A549 (cell line): Measurements from ENCODE around the gene CANT1. TPM values are rescaled to one million over a fixed set of nuclear protein-coding genes. Genes with fewer than 3 reads are reported as not detected.

ENCODE experiments used
- ATAC-seq, 2 experiments: fragments of 200-7000 bp in 1 of 2; fragments of >200 bp in 1 of 2; cut with Nextera tagmentation in 1 of 2; cut with Tn5 transposase in 1 of 2; 3 replicates each; pipeline versions ENCODE4 v1.8.0 to v1.9.1; 2018 to 2020; ENCODE audit warnings: mild to moderate bottlenecking in 1 of 2, moderate library complexity in 1 of 2
- CTCF ChIA-PET: fragments of 300-600 bp; sonication (Branson Sonifier 250); formaldehyde crosslinking; extraction: SDS; loops from one replicate; lab custom pipeline; 2021; ENCODE audit warnings: antibody characterized with exemption, inconsistent platforms; lab: Yijun Ruan, JAX
- POLR2A ChIA-PET: fragments of 350-600 bp; formaldehyde crosslinking; extraction: SDS; loops from one replicate; lab custom pipeline; 2021; ENCODE audit warnings: antibody characterized with exemption, inconsistent platforms; lab: Yijun Ruan, JAX
- DNase-seq, 2 experiments: peaks; one replicate each; pipeline versions ENCODE4 v3.0.0 to v3.0.0-alpha.2; 2011 to 2016; ENCODE audit warnings: low read depth in 1 of 2, low spot score in 1 of 2
- FAIRE-seq: peaks from 2 replicates; lab custom pipeline; 2011; peaks lifted over from hg19 to GRCh38; lab: Jason Lieb, UNC
- H3K27ac ChIP-seq, 2 experiments: fragments of >200 bp; sonication (Bioruptor Twin); formaldehyde crosslinking; 3 replicates each; pipeline ENCODE4 v1.5.1; 2016 to 2017
- H3K4me1 ChIP-seq: fragments of >200 bp; sonication (Bioruptor Twin); formaldehyde crosslinking; 3 replicates; pipeline ENCODE4 v1.6.1; 2016
- H3K4me2 ChIP-seq: fragments of >200 bp; sonication (Bioruptor Twin); formaldehyde crosslinking; 3 replicates; pipeline ENCODE4 v1.6.1; 2016
- H3K4me3 ChIP-seq: fragments of >200 bp; sonication (Bioruptor Twin); formaldehyde crosslinking; 3 replicates; pipeline ENCODE4 v1.5.1; 2016
- H3K9me3 ChIP-seq: fragments of >200 bp; sonication (Bioruptor Twin); formaldehyde crosslinking; 3 replicates; pipeline ENCODE4 v1.6.1; 2016
- CEBPB ChIP-seq, 2 experiments: fragments of >200 bp in 1 of 2; sonication (Bioruptor Twin) in 1 of 2; formaldehyde crosslinking in 1 of 2; IDR thresholded peaks; 2 replicates each; pipeline ENCODE4 v1.6.1; 2012 to 2016
- CHD2 ChIP-seq: fragments of 150-350 bp; IDR thresholded peaks from 2 replicates; pipeline ENCODE4 v1.6.1; 2014; ENCODE audit warnings: low read length; ENCODE audit not compliant: partially characterized antibody
- CHD4 ChIP-seq: fragments of 200-600 bp; sonication (generic); IDR thresholded peaks from 2 replicates; pipeline ENCODE4 v1.6.1; 2016; ENCODE audit warnings: antibody characterized with exemption, mild to moderate bottlenecking, borderline replicate concordance
- E2F6 ChIP-seq: IDR thresholded peaks from 2 replicates; pipeline ENCODE4 v1.6.1; 2012; ENCODE audit warnings: low read depth, borderline replicate concordance
- EHMT2 ChIP-seq: fragments of 200-600 bp; sonication (generic); IDR thresholded peaks from 2 replicates; pipeline ENCODE4 v1.6.1; 2016; ENCODE audit warnings: antibody characterized with exemption, low read depth, mild to moderate bottlenecking, moderate library complexity
- ELK1 ChIP-seq: fragments of 150-350 bp; IDR thresholded peaks from 2 replicates; pipeline ENCODE4 v1.6.1; 2014; ENCODE audit warnings: low read depth, mild to moderate bottlenecking, low read length
- FOSL2 ChIP-seq, 2 experiments: fragments of 450-650 bp in 1 of 2; fragments of >200 bp in 1 of 2; sonication (Bioruptor Twin) in 1 of 2; formaldehyde crosslinking; IDR thresholded peaks; 2 replicates each; pipeline versions ENCODE4 v1.5.0 to v1.6.1; 2016 to 2020; ENCODE audit warnings: mild to moderate bottlenecking in 1 of 2, moderate library complexity in 1 of 2
- HES2 ChIP-seq: fragments of >200 bp; sonication (Bioruptor Twin); formaldehyde crosslinking; IDR thresholded peaks from 2 replicates; pipeline ENCODE4 v1.6.1; 2016
- HEYL ChIP-seq: fragments of 250-450 bp; sonication (Bioruptor Pico); IDR thresholded peaks from 2 replicates; pipeline ENCODE4 v1.8.0; 2021; ENCODE audit warnings: mild to moderate bottlenecking, moderate library complexity
- JUN ChIP-seq, 2 experiments: fragments of >200 bp; sonication (Bioruptor Twin); formaldehyde crosslinking; IDR thresholded peaks; 2 replicates in 1 of 2; 3 replicates in 1 of 2; pipeline ENCODE4 v1.6.1; 2016 to 2017
- JUNB ChIP-seq: fragments of >200 bp; sonication (Bioruptor Twin); formaldehyde crosslinking; IDR thresholded peaks from 2 replicates; pipeline ENCODE4 v1.6.1; 2016
- KDM5A ChIP-seq: fragments of 200-600 bp; sonication (generic); IDR thresholded peaks from 2 replicates; pipeline ENCODE4 v1.6.1; 2016; ENCODE audit warnings: antibody characterized with exemption, mild to moderate bottlenecking
- MAFK ChIP-seq: fragments of 450-650 bp; IDR thresholded peaks from 2 replicates; pipeline ENCODE4 v1.6.1; 2014; ENCODE audit not compliant: partially characterized antibody
- MAZ ChIP-seq: fragments of 150-350 bp; IDR thresholded peaks from 2 replicates; pipeline ENCODE4 v1.6.1; 2014; ENCODE audit warnings: antibody characterized with exemption, low read depth, low read length, borderline replicate concordance
- PHF8 ChIP-seq: fragments of 200-600 bp; sonication (generic); IDR thresholded peaks from 2 replicates; pipeline ENCODE4 v1.6.1; 2016; ENCODE audit warnings: low read depth, mild to moderate bottlenecking, antibody characterized with exemption, moderate library complexity, borderline replicate concordance
- POLR2AphosphoS2 ChIP-seq: conservative IDR thresholded peaks from 2 replicates; pipeline ENCODE4 v1.6.1; 2012; ENCODE audit warnings: low read length, improper control_type of control experiment, inconsistent platforms
- RARB ChIP-seq: fragments of 250-450 bp; sonication (Bioruptor Pico); IDR thresholded peaks from 2 replicates; pipeline ENCODE4 v1.8.0; 2021; ENCODE audit warnings: mild to moderate bottlenecking, moderate library complexity
- RFX5 ChIP-seq: fragments of 450-650 bp; IDR thresholded peaks from 2 replicates; pipeline ENCODE4 v1.7.1; 2014; ENCODE audit warnings: antibody characterized with exemption, mild to moderate bottlenecking, moderate library complexity
- SREBF2 ChIP-seq: fragments of 450-650 bp; IDR thresholded peaks from 2 replicates; pipeline ENCODE4 v1.6.1; 2014; ENCODE audit warnings: mild to moderate bottlenecking, moderate library complexity
- TFCP2L1 ChIP-seq: fragments of 250-450 bp; sonication (Bioruptor Pico); IDR thresholded peaks from 2 replicates; pipeline ENCODE4 v1.5.0; 2021; ENCODE audit warnings: mild to moderate bottlenecking
- WGBS: methylation state at CpG from one replicate; pipeline ENCODE4 v1.1.6; 2017; ENCODE audit errors: missing lambda C conversion rate; 5-methylcytosine and 5-hydroxymethylcytosine counted together
- polyA plus RNA-seq, 4 experiments: library from polyadenylated mRNA; depleted of rRNA in 3 of 4; stranded (reverse); fragments of >200 nt; fragmentation: RNase III in 1 of 4; extraction: RNeasy Plus Mini Kit Qiagen cat#74134 plus additional on column Dnase treatment in 1 of 4; gene quantifications; 2 replicates in 3 of 4; 3 replicates in 1 of 4; pipeline ENCODE4 v1.2.3, GENCODE V29; 2011 to 2017

The CANT1 gene
- polyA plus RNA-seq, 2 of the 4 experiments (the other 2 are of a cell fraction): 65.5 to 67.6 TPM

- ChIA-PET CTCF (interaction anchor here (1.7 to 2.1 kb wide), 2 partner anchors 10 to 14 kb away, joined by 4 to 5 read pairs; no protein-coding TSS in a partner anchor), POLR2A (no interaction called here)
- Histone ChIP-seq H3K4me1 (peaks cover 6% of the 10 kb centered on the region; the same call in 2 of the 3 replicates), H3K9me3 (no peaks in the 10 kb centered on the region), H3K27ac (no peak overlapping the region), H3K4me2 (no peak overlapping the region), H3K4me3 (no peak overlapping the region)
- FAIRE-seq: no peak
- 95% methylated on average over 23 of the region's 25 CpGs for WGBS
- no peak for DNase-seq
- ATAC-seq: no peak; a peak in 1 of 6 replicates
- TF ChIP-seq RARB (no peak), POLR2AphosphoS2 (no peak), HEYL (no peak), CHD2 (no peak), MAZ (no peak), FOSL2 (IDR thresholded peaks at IDR 0.05) (no peak), FOSL2 (CRISPR knock-in tag; IDR thresholded peaks at IDR 0.05) (no peak), E2F6 (no peak), JUN (IDR thresholded peaks at IDR 0.05) (no peak), KDM5A (no peak), ELK1 (no peak), MAFK (no peak), CHD4 (no peak), RFX5 (no peak), HES2 (no peak), TFCP2L1 (CRISPR knock-in tag) (no peak), EHMT2 (no peak), CEBPB (IDR thresholded peaks at IDR 0.05) (no peak)
These were observed 9.0 kb downstream of the CANT1 start for GRCh38 chr17:79000396-79001189.

- H3K4me3 ChIP-seq: no peak overlapping the region
- 93% methylated on average over 12 of the region's 12 CpGs for WGBS
- DNase-seq: no peak
- no peak for FAIRE-seq
- no peak overlapping the region for H3K4me2 ChIP-seq
- no peak for ATAC-seq
- no peak for TF ChIP-seq JUNB
- no peak for TF ChIP-seq SREBF2
- no peak for TF ChIP-seq PHF8
- TF ChIP-seq ELK1: no peak
- CTCF ChIA-PET: interaction anchor here (1.3 to 2.1 kb wide), 3 partner anchors 9 to 134 kb away, joined by 4 to 5 read pairs (median 5); no protein-coding TSS in a partner anchor
- H3K4me1 ChIP-seq: peaks cover under 1% of the 10 kb centered on the region; the same call in 2 of the 3 replicates
- POLR2A ChIA-PET: no interaction called here
- H3K9me3 ChIP-seq: no peaks in the 10 kb centered on the region
- no peak overlapping the region for H3K27ac ChIP-seq
These were observed 9.6 kb downstream of the CANT1 start for GRCh38 chr17:78999947-79000395.
